NCI-H526 (cell line): ENCODE measurements around the gene TNS4.
"Not testable (repeated sequence)": the region's sequence is repeated elsewhere in the genome, so short reads cannot be mapped to it uniquely, and the experiment has no call there.

ENCODE experiments used
- DNase-seq, 2 experiments: peaks; one replicate each; lab custom pipeline; 2025; lab: John Stamatoyannopoulos, UW

The TNS4 gene

GRCh38 chr17:40501499-40501911 lies at the start of gene TNS4:
TNS4 (minus strand) TSS chr17:40501623; CDS start chr17:40496425, 5,198 bp downstream.
- DNase-seq: no peak

GRCh38 chr17:40550608-40551007 lies 49.2 kb upstream of the TNS4 start:
- no peak for DNase-seq

GRCh38 chr17:40548982-40549685 lies 47.7 kb upstream of the TNS4 start:
- peak in 1 of 2 experiments; percentile 26 for DNase-seq

GRCh38 chr17:40548491-40548981 lies 47.1 kb upstream of the TNS4 start:
- DNase-seq: no peak

- DNase-seq: no peak
Observed at GRCh38 chr17:40547785-40548478, 46.5 kb upstream of the TNS4 start.

- DNase-seq: peak; percentile 54 to 69
Observed at GRCh38 chr17:40547079-40547784, 45.8 kb upstream of the TNS4 start.

- not testable (repeated sequence) for DNase-seq
Observed at GRCh38 chr17:40546497-40546896, 45.1 kb upstream of the TNS4 start.

GRCh38 chr17:40545660-40546059 lies 44.2 kb upstream of the TNS4 start:
- DNase-seq: no peak

- DNase-seq: no peak
Observed at GRCh38 chr17:40542558-40543411, 41.4 kb upstream of the TNS4 start.

GRCh38 chr17:40541873-40542557 lies 40.6 kb upstream of the TNS4 start:
- no peak for DNase-seq

GRCh38 chr17:40541060-40541872 lies 39.8 kb upstream of the TNS4 start:
- DNase-seq: no peak

- DNase-seq: no peak
Observed at GRCh38 chr17:40540448-40540847, 39.0 kb upstream of the TNS4 start.

GRCh38 chr17:40539711-40540411 lies 38.4 kb upstream of the TNS4 start:
- DNase-seq: no peak

- DNase-seq: no peak
Observed at GRCh38 chr17:40538936-40539705, 37.7 kb upstream of the TNS4 start.

- DNase-seq: no peak
Observed at GRCh38 chr17:40538019-40538935, 36.9 kb upstream of the TNS4 start.

GRCh38 chr17:40536295-40537171 lies 35.1 kb upstream of the TNS4 start:
- DNase-seq: no peak

GRCh38 chr17:40535924-40536294 lies 34.5 kb upstream of the TNS4 start:
- no peak for DNase-seq
